K562 (cell line): ENCODE data around the gene ACSS1. TPM values are rescaled to one million over a fixed set of nuclear protein-coding genes. Genes with fewer than 3 reads are reported as not detected.

ENCODE experiments used
- ATAC-seq: fragments of 200-7000 bp; cut with Tn5 transposase; 3 replicates; pipeline ENCODE4 v1.9.1; 2020; ENCODE audit warnings: moderate library complexity
- BruUV-seq: library from RNA; stranded (reverse); fragments of 400-500 nt; replicated peaks from 2 replicates; lab custom pipeline; 2021; lab: Mats Ljungman, UMichigan
- CTCF ChIA-PET: fragments of 300-600 bp; formaldehyde crosslinking; extraction: SDS; loops from one replicate; lab custom pipeline; 2021; ENCODE audit warnings: low intra/inter-chr PET ratio; lab: Yijun Ruan, JAX
- POLR2A ChIA-PET: fragments of 300-600, 350-650 bp; sonication (Branson Sonifier 250); formaldehyde crosslinking; extraction: SDS; loops from one replicate; lab custom pipeline; 2021; ENCODE audit warnings: antibody characterized with exemption, inconsistent platforms; lab: Yijun Ruan, JAX
- DNase-seq, 4 experiments: peaks; one replicate each; pipeline versions ENCODE4 v3.0.0 to v3.0.0-alpha.2; 2011 to 2018; ENCODE audit warnings: low spot score in 3 of 4, mixed read lengths in 3 of 4; ENCODE audit errors: extremely low read depth in 1 of 4
- FAIRE-seq: peaks from 2 replicates; lab custom pipeline; 2011; peaks lifted over from hg19 to GRCh38; lab: Jason Lieb, UNC
- H2AFZ ChIP-seq: 2 replicates; pipeline ENCODE4 v1.6.0; 2011; ENCODE audit warnings: low read depth, low read length, control low read depth, inconsistent platforms
- H3K27ac ChIP-seq: fragments of 200-600 bp; 3 replicates; pipeline ENCODE4 v1.8.0; 2011; ENCODE audit warnings: low read depth, mild to moderate bottlenecking, control low read depth, inconsistent platforms, low read length, moderate library complexity, mixed read lengths; ENCODE audit errors: extremely low read depth
- H3K27me3 ChIP-seq, 2 experiments: fragments of 300-600 bp in 1 of 2; 2 replicates in 1 of 2; 3 replicates in 1 of 2; pipeline versions ENCODE4 v1.6.0 to v1.8.0; 2011; ENCODE audit warnings: inconsistent platforms in 2 of 2, low read length in 2 of 2, mild to moderate bottlenecking in 1 of 2, mixed read lengths in 1 of 2, moderate library complexity in 1 of 2; ENCODE audit not compliant: control insufficient read depth in 2 of 2, insufficient read depth in 2 of 2
- H3K36me3 ChIP-seq: fragments of 300-600 bp; 3 replicates; pipeline ENCODE4 v1.8.0; 2011; ENCODE audit warnings: mild to moderate bottlenecking, low read length, inconsistent platforms; ENCODE audit not compliant: control insufficient read depth, insufficient read depth
- H3K4me1 ChIP-seq, 2 experiments: fragments of 200-600 bp in 1 of 2; replicated peaks in 1 of 2; 2 replicates in 1 of 2; 3 replicates in 1 of 2; pipeline versions ENCODE4 v1.5.1 to v1.8.0; 2011; ENCODE audit warnings: inconsistent platforms in 2 of 2, low read length in 2 of 2, mild to moderate bottlenecking in 1 of 2, mixed read lengths in 1 of 2, moderate library complexity in 1 of 2; ENCODE audit not compliant: control insufficient read depth in 2 of 2, insufficient read depth in 2 of 2
- H3K4me2 ChIP-seq: 2 replicates; pipeline ENCODE4 v1.6.1; 2011; ENCODE audit warnings: low read length, control low read depth, inconsistent platforms, mixed read lengths; ENCODE audit not compliant: insufficient read depth
- H3K4me3 ChIP-seq: fragments of 200-600 bp; sonication (generic), shearing (Covaris generic); 2 replicates; pipeline ENCODE4 v1.5.1; 2016; ENCODE audit warnings: control low read depth, inconsistent platforms
- H3K79me2 ChIP-seq: fragments of 200-600 bp; 3 replicates; pipeline ENCODE4 v1.8.0; 2011; ENCODE audit warnings: low read length, inconsistent platforms; ENCODE audit not compliant: control insufficient read depth, insufficient read depth
- H3K9ac ChIP-seq, 2 experiments: 2 replicates each; pipeline versions ENCODE4 v1.6.0 to v1.6.1; 2011; ENCODE audit warnings: low read depth in 2 of 2, low read length in 2 of 2, control low read depth in 1 of 2, inconsistent platforms in 1 of 2, mild to moderate bottlenecking in 1 of 2, mixed read lengths in 1 of 2; ENCODE audit not compliant: insufficient read depth in 1 of 2
- H3K9me1 ChIP-seq: one replicate; pipeline ENCODE4 v1.6.0; 2011; ENCODE audit warnings: inconsistent platforms, mild to moderate bottlenecking, low read length, moderate library complexity; ENCODE audit not compliant: control insufficient read depth, insufficient read depth
- H3K9me3 ChIP-seq: replicated peaks from 2 replicates; pipeline ENCODE4 v1.5.1; 2011; ENCODE audit warnings: low read depth, low read length, inconsistent platforms; ENCODE audit not compliant: control insufficient read depth, insufficient read depth
- H4K20me1 ChIP-seq: replicated peaks from 2 replicates; pipeline ENCODE4 v1.6.1; 2011; ENCODE audit warnings: low read length, inconsistent platforms, mixed read lengths; ENCODE audit not compliant: control insufficient read depth, insufficient read depth
- ATF4 ChIP-seq: fragments of 450-650 bp; formaldehyde crosslinking; IDR thresholded peaks from 2 replicates; pipeline ENCODE4 v1.4.0; 2022; ENCODE audit warnings: mild to moderate bottlenecking, moderate library complexity
- BRF1 ChIP-seq: IDR thresholded peaks from 3 replicates; pipeline ENCODE4 v1.6.1; 2011; ENCODE audit warnings: borderline replicate concordance, mild to moderate bottlenecking; ENCODE audit not compliant: insufficient read length; ENCODE audit errors: extremely low read depth
- CBX8 ChIP-seq: fragments of 200-600 bp; sonication (generic); IDR thresholded peaks from 2 replicates; pipeline ENCODE4 v1.6.1; 2012; ENCODE audit warnings: borderline replicate concordance, mixed run types, low read depth, mild to moderate bottlenecking, moderate library complexity, mixed read lengths, low read length, control low read depth, inconsistent platforms; ENCODE audit not compliant: poor library complexity, severe bottlenecking; ENCODE audit errors: extremely low read depth
- EP400 ChIP-seq: fragments of 450-650 bp; IDR thresholded peaks from 2 replicates; pipeline ENCODE4 v1.6.1; 2017; ENCODE audit warnings: antibody characterized with exemption, mild to moderate bottlenecking, moderate library complexity
- NELFE ChIP-seq: IDR thresholded peaks from 2 replicates; pipeline ENCODE4 v1.6.1; 2011; ENCODE audit warnings: mild to moderate bottlenecking; ENCODE audit not compliant: insufficient read depth, insufficient read length
- PRPF4 ChIP-seq: fragments of 200-400 bp; formaldehyde crosslinking; IDR thresholded peaks from one replicate; pipeline ENCODE4 v1.6.1; 2017; ENCODE audit warnings: low read length, low read depth, mild to moderate bottlenecking; ENCODE audit not compliant: insufficient read depth, poor library complexity, severe bottlenecking
- RBM22 ChIP-seq: fragments of 200-400 bp; formaldehyde crosslinking; IDR thresholded peaks from 2 replicates; pipeline ENCODE4 v1.6.1; 2018; ENCODE audit warnings: low read length, low read depth; ENCODE audit not compliant: poor library complexity, severe bottlenecking
- RBM25 ChIP-seq: fragments of 200-400 bp; formaldehyde crosslinking; IDR thresholded peaks from 2 replicates; pipeline ENCODE4 v1.6.1; 2018; ENCODE audit warnings: low read length, low read depth, moderate library complexity; ENCODE audit not compliant: severe bottlenecking
- SMARCA4 ChIP-seq: fragments of 450-650 bp; IDR thresholded peaks from 2 replicates; pipeline ENCODE4 v1.6.1; 2016
- TAF1 ChIP-seq: IDR thresholded peaks from 2 replicates; pipeline ENCODE4 v1.6.1; 2011; ENCODE audit warnings: mild to moderate bottlenecking, low read length, moderate library complexity; ENCODE audit not compliant: insufficient read depth, control insufficient read depth, severe bottlenecking; ENCODE audit errors: extremely low read depth
- UBTF ChIP-seq, 2 experiments: IDR thresholded peaks; 2 replicates each; pipeline ENCODE4 v1.6.1; 2012; ENCODE audit warnings: improper control_type of control experiment in 2 of 2, low read depth in 2 of 2, low read length in 2 of 2, borderline replicate concordance in 1 of 2
- ZNF655 ChIP-seq: fragments of 250-450 bp; sonication (Bioruptor Pico); IDR thresholded peaks from 2 replicates; pipeline ENCODE4 v1.5.0; 2021
- ZNF79 ChIP-seq: fragments of 250-450 bp; sonication (Bioruptor Pico); IDR thresholded peaks from 2 replicates; pipeline ENCODE4 v1.4.0; 2020; ENCODE audit warnings: low read depth, mild to moderate bottlenecking, moderate library complexity
- WGBS: fragments of 100-300 bp; shearing (Covaris generic); methylation state at CpG from one replicate; pipeline ENCODE4 v1.1.6; 2016; ENCODE audit warnings: low coverage, mixed read lengths; ENCODE audit not compliant: insufficient coverage; ENCODE audit errors: missing lambda C conversion rate; 5-methylcytosine and 5-hydroxymethylcytosine counted together
- in situ Hi-C: fragments of 300-500 bp; cut with MboI; formaldehyde crosslinking; loops from 4 replicates; pipeline ENCODE4 v1.15.0; 2018; ENCODE audit warnings: inconsistent platforms, mixed read lengths
- intact Hi-C: fragments of 100-400 bp; cut with micrococcal nuclease; formaldehyde crosslinking; loops from 2 replicates; pipeline ENCODE4 v1.14.2; 2022
- polyA plus RNA-seq, 8 experiments: library from polyadenylated mRNA; depleted of rRNA in 4 of 8; stranded (reverse) in 5 of 8; unstranded in 3 of 8; fragments of >200 nt; fragmentation: Nextera tagmentation in 2 of 8; fragmentation: Illumina TruSeq in 1 of 8; extraction: Ambion mirVana in 2 of 8; extraction: Trizol in 1 of 8; gene quantifications; 2 replicates each; pipeline versions ENCODE4 v1.2.1 to v1.2.3, GENCODE V29; 2011 to 2014; ENCODE audit warnings: inconsistent platforms in 1 of 8, missing spikeins in 1 of 8
- total RNA-seq, 7 experiments: library from RNA; depleted of rRNA in 6 of 7; stranded (reverse); fragments of >200 nt in 6 of 7; fragmentation: Illumina TruSeq in 2 of 7; extraction: Trizol in 2 of 7; gene quantifications; 2 replicates each; pipeline versions ENCODE4 v1.2.1 to v1.2.3, GENCODE V29; 2011 to 2021; ENCODE audit warnings: low replicate concordance in 1 of 7

The ACSS1 gene
- total and polyA plus RNA-seq, 9 of the 15 experiments (the other 6 are each of a cell fraction or from before 2014, with no cell fraction given): 0.07 to 2.1 (median 0.27) TPM; not detected in 3

- TF ChIP-seq ATF4: no peak
- TF ChIP-seq NELFE: no peak
- TF ChIP-seq CBX8: no peak
- TF ChIP-seq ZNF79 (CRISPR knock-in tag): no peak
- no peak for TF ChIP-seq UBTF (IDR thresholded peaks at IDR 0.05; ENCODE audit: borderline replicate concordance in 1 of 2, low read depth in 2 of 2, low read length in 2 of 2)
Measured at GRCh38 chr20:25018425-25018824, 39.5 kb downstream of the ACSS1 start (continued).

GRCh38 chr20:25017257-25017803 lies 40.6 kb downstream of the ACSS1 start:
- Histone ChIP-seq H3K9me1 (no peaks in the 10 kb centered on the region), H3K9ac (no peak overlapping the region; a peak in 1 of 4 replicates), H2AFZ (no peak overlapping the region), H3K9me3 (no peaks in the 10 kb centered on the region), H3K4me2 (no peak overlapping the region), H3K27ac (no peak overlapping the region), H3K4me3 (no peak overlapping the region), H3K27me3 (peaks cover 3 to 61% of the 10 kb centered on the region in 2 experiments), H3K4me1 (no peaks in the 10 kb centered on the region), H3K36me3 (no peaks in the 10 kb centered on the region), H3K79me2 (no peaks in the 10 kb centered on the region), H4K20me1 (no peaks in the 10 kb centered on the region; the same call in 1 of the 2 replicates)
- CTCF ChIA-PET: no interaction called here
- intact Hi-C loops: no loop called here
- in situ Hi-C loops: no loop called here
- POLR2A ChIA-PET: no interaction called here
- FAIRE-seq (no peak), ATAC-seq (no peak), DNase-seq (no peak)
- BruUV-seq: no TSS peak
- WGBS: 0% methylated on average over 11 of the region's 14 CpGs
- TF ChIP-seq ZNF655 (CRISPR knock-in tag) (no peak), TAF1 (no peak), SMARCA4 (no peak), RBM25 (no peak), EP400 (no peak), BRF1 (no peak), RBM22 (no peak), PRPF4 (no peak)
